ENCODE results near the gene ZRANB1. TPM values are rescaled to one million over a fixed set of nuclear protein-coding genes. Genes with fewer than 3 reads are reported as not detected.

The ZRANB1 gene
- total and polyA plus RNA-seq, 10 of the 15 experiments (the other 5 are each of a cell fraction or from before 2014, with no cell fraction given), result 1.7 to 11.8 (median 6.2) TPM

DNA sequence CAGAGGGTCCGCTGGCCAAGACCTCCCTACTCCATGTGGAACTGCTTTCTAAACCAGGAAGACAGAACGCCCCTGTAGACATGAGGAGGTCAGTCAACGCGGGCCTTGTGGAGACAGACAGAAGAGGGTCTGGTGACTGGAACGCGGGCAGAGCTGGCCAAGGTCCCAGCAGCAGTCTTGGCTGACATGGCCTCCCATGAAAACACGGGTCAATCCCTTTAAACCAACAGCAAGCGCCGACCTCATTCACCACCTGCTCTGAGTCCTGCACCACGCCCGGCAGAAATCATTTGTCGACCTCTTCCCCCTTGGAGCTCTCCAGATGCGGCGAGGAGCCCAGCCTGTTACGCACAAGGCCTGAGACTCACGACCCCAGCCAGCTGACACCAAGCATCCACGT is 78.5 kb downstream of the ZRANB1 start:
- no peak overlapping the region for H3K4me2 ChIP-seq (ENCODE audit: control insufficient read depth, insufficient read depth)
- in situ Hi-C loops (cut with MboI) (no loop called here), intact Hi-C loops (cut with micrococcal nuclease; ENCODE audit: unreplicated experiment) (no loop called here)
- no peak overlapping the region for H3K27ac ChIP-seq (ENCODE audit: control insufficient read depth, insufficient read depth)
- ATAC-seq (no peak), FAIRE-seq (no peak), DNase-seq (ENCODE audit: low read depth, low spot score) (no peak)
- no peaks in the 10 kb centered on the region for H3K4me1 ChIP-seq (ENCODE audit: control insufficient read depth, insufficient read depth, low read length)
- no peaks in the 10 kb centered on the region for H4K20me1 ChIP-seq (ENCODE audit: control insufficient read depth, insufficient read depth)
- no peaks in the 10 kb centered on the region for H3K79me2 ChIP-seq (ENCODE audit: control insufficient read depth, insufficient read depth, low read length)
- no peak overlapping the region for H2AFZ ChIP-seq (ENCODE audit: control insufficient read depth, low read depth, low read length)
- H3K4me3 ChIP-seq, result no peak overlapping the region
- no TSS peak for BruUV-seq (replicated peaks)
- TF ChIP-seq IKZF1 (conservative IDR thresholded peaks at IDR 0.05) (no peak), BACH1 (IDR thresholded peaks at IDR 0.05; ENCODE audit: borderline replicate concordance) (no peak), FOXM1 (IDR thresholded peaks at IDR 0.05; ENCODE audit: low read depth, low read length) (no peak), ZNF274 (IDR thresholded peaks at IDR 0.05; ENCODE audit: insufficient read depth, insufficient read length) (no peak), RUNX3 (IDR thresholded peaks at IDR 0.05; ENCODE audit: low read length) (no peak), SRF (IDR thresholded peaks at IDR 0.05; ENCODE audit: low read depth in 2 of 2, low read length in 2 of 2) (no peak)
- TF ChIP-seq, protein P1, sequence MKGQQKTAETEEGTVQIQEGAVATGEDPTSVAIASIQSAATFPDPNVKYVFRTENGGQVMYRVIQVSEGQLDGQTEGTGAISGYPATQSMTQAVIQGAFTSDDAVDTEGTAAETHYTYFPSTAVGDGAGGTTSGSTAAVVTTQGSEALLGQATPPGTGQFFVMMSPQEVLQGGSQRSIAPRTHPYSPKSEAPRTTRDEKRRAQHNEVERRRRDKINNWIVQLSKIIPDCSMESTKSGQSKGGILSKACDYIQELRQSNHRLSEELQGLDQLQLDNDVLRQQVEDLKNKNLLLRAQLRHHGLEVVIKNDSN (IDR thresholded peaks at IDR 0.05; ENCODE audit: borderline replicate concordance, extremely low read length, insufficient read depth, low read depth, low read length), result no peak
- TF ChIP-seq, protein P2, sequence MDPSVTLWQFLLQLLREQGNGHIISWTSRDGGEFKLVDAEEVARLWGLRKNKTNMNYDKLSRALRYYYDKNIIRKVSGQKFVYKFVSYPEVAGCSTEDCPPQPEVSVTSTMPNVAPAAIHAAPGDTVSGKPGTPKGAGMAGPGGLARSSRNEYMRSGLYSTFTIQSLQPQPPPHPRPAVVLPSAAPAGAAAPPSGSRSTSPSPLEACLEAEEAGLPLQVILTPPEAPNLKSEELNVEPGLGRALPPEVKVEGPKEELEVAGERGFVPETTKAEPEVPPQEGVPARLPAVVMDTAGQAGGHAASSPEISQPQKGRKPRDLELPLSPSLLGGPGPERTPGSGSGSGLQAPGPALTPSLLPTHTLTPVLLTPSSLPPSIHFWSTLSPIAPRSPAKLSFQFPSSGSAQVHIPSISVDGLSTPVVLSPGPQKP (IDR thresholded peaks at IDR 0.05; ENCODE audit: low read depth, low read length), result no peak
- TF ChIP-seq, protein P3, sequence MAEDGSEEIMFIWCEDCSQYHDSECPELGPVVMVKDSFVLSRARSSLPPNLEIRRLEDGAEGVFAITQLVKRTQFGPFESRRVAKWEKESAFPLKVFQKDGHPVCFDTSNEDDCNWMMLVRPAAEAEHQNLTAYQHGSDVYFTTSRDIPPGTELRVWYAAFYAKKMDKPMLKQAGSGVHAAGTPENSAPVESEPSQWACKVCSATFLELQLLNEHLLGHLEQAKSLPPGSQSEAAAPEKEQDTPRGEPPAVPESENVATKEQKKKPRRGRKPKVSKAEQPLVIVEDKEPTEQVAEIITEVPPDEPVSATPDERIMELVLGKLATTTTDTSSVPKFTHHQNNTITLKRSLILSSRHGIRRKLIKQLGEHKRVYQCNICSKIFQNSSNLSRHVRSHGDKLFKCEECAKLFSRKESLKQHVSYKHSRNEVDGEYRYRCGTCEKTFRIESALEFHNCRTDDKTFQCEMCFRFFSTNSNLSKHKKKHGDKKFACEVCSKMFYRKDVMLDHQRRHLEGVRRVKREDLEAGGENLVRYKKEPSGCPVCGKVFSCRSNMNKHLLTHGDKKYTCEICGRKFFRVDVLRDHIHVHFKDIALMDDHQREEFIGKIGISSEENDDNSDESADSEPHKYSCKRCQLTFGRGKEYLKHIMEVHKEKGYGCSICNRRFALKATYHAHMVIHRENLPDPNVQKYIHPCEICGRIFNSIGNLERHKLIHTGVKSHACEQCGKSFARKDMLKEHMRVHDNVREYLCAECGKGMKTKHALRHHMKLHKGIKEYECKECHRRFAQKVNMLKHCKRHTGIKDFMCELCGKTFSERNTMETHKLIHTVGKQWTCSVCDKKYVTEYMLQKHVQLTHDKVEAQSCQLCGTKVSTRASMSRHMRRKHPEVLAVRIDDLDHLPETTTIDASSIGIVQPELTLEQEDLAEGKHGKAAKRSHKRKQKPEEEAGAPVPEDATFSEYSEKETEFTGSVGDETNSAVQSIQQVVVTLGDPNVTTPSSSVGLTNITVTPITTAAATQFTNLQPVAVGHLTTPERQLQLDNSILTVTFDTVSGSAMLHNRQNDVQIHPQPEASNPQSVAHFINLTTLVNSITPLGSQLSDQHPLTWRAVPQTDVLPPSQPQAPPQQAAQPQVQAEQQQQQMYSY (CRISPR knock-in tag; IDR thresholded peaks at IDR 0.05), result no peak
- ChIA-PET POLR2A (no interaction called here), SMC1A (ENCODE audit: uncharacterized antibody, unreplicated experiment) (no interaction called here), RAD21 (ENCODE audit: unreplicated experiment) (no interaction called here), CTCF (no interaction called here)
- peaks cover 4% of the 10 kb centered on the region in 2 experiments; a peak in 3 of 4 replicates for H3K27me3 ChIP-seq (replicated peaks in 1 of 2; ENCODE audit: control insufficient read depth in 2 of 2, insufficient read depth in 2 of 2, low read length in 1 of 2)
- no peaks in the 10 kb centered on the region for H3K36me3 ChIP-seq (ENCODE audit: control insufficient read depth in 2 of 2, insufficient read depth in 2 of 2, low read length in 1 of 2)
- no peak overlapping the region for H3K9ac ChIP-seq (ENCODE audit: control insufficient read depth, insufficient read depth, low read length)
- H3K9me3 ChIP-seq (replicated peaks; ENCODE audit: control insufficient read depth, insufficient read depth, low read length), result no peaks in the 10 kb centered on the region; the same call in 2 of the 3 replicates
- WGBS (ENCODE audit: insufficient coverage, insufficient replicate concordance, low lambda C conversion rate, missing lambda C conversion rate), result 44% methylated on average over 15 of the region's 17 CpGs
